Testis (tissue), 3 donors: Measurements from ENCODE around the gene CEACAM16. TPM values are rescaled to one million over a fixed set of nuclear protein-coding genes. Genes with fewer than 3 reads are reported as not detected.

Experiments used
- DNase-seq: peaks from one replicate; pipeline ENCODE4 v3.0.0-alpha.2; 2019
- H3K27ac ChIP-seq, 2 donors: fragments of 200-600 bp; sonication (generic); one replicate each; pipeline ENCODE4 v1.5.1; 2019
- H3K27me3 ChIP-seq: fragments of 200-600 bp; sonication (generic); one replicate; pipeline ENCODE4 v1.5.1; 2019
- H3K36me3 ChIP-seq: fragments of 200-600 bp; sonication (generic); one replicate; pipeline ENCODE4 v1.5.1; 2017; ENCODE audit warnings: low read depth; ENCODE audit errors: missing control alignments
- H3K4me1 ChIP-seq: fragments of 200-600 bp; sonication (generic); one replicate; pipeline ENCODE4 v1.5.1; 2019
- H3K4me3 ChIP-seq, 2 donors: fragments of 200-600 bp; sonication (generic); one replicate each; pipeline ENCODE4 v1.5.1; 2017 to 2019
- H3K9me3 ChIP-seq: fragments of 200-600 bp; sonication (generic); one replicate; pipeline ENCODE4 v1.5.1; 2017
- POLR2A ChIP-seq: fragments of 450-650 bp; IDR thresholded peaks from one replicate; pipeline ENCODE4 v1.6.1; 2017; ENCODE audit warnings: antibody characterized with exemption, mild to moderate bottlenecking, moderate library complexity
- WGBS, 2 donors: methylation state at CpG; one replicate each; pipeline ENCODE4 v1.1.5; 2018; 5-methylcytosine and 5-hydroxymethylcytosine counted together
- intact Hi-C: fragments of 100-400 bp; cut with DNase I; formaldehyde crosslinking; loops from one replicate; pipeline ENCODE4 v1.15.1; 2023; ENCODE audit warnings: low total_unique reads
- polyA plus RNA-seq: library from polyadenylated mRNA; stranded (reverse); fragments of 350-450 nt; fragmentation: Illumina TruSeq; extraction: RNeasy Lipid Tissue Mini Kit (QIAGEN cat#74804); gene quantifications from one replicate; pipeline ENCODE4 v1.2.3, GENCODE V29; 2014; ENCODE audit warnings: low read depth, low replicate concordance; ENCODE audit not compliant: insufficient read depth
- total RNA-seq, 2 donors: library from RNA; depleted of rRNA; stranded (reverse); fragments of >200 nt; gene quantifications; one replicate each; pipeline ENCODE4 v1.2.3, GENCODE V29; 2016
- TF ChIP-seq, protein P1 (sequence below), 3 experiments: fragments of 450-650 bp in 2 of 3; fragments of 200-600 bp in 1 of 3; sonication (generic) in 1 of 3; IDR thresholded peaks; one replicate each; pipeline ENCODE4 v1.5.1; 2016 to 2019; ENCODE audit warnings: antibody characterized with exemption in 3 of 3, mild to moderate bottlenecking in 2 of 3, moderate library complexity in 1 of 3

The CEACAM16 gene
- total and polyA plus RNA-seq, 3 donors from 2014 or later: 0.50 TPM; not detected in 2

DNA sequence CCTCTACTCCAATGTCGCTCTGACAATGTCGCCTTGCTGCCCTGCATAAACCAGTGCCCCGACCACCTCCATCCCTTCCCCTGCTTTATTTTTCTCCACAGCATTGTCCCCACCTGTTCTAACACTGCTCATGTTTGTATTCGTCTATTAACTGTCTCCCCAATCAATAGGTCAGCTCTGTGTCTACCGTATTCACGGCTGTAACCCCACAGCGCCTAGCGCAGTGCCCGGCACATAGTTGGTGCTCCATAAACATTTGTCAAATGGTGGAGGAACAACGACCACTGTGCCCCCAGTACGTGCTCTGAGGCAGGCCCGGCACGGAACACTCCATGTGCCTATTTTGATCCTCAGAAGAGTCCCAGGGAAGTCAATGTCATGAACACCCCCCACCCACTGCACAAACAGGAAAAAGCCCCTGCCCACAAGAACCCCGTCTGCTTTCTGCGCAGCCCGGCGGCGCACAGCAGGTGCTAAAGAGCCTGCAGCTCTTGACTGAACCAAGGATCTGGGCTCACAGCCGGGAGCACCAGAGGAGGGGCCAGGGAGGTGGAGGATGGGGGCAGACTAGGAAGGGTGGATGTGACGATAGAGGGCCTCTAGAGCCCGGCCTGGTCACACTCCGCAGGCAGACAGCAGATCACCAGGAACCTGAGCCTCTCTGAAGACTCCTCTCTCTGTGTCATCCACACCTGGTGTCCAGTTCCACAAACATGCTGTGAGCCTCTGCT, 1.8 kb upstream of the CEACAM16 start:
- Histone ChIP-seq H3K4me3 (no peak overlapping the region), H3K36me3 (no peaks in the 10 kb centered on the region), H3K27ac (no peak overlapping the region), H3K4me1 (no peaks in the 10 kb centered on the region), H3K9me3 (no peaks in the 10 kb centered on the region), H3K27me3 (no peaks in the 10 kb centered on the region)
- intact Hi-C loops: no loop called here
- no peak for TF ChIP-seq POLR2A
- TF ChIP-seq, protein P1, sequence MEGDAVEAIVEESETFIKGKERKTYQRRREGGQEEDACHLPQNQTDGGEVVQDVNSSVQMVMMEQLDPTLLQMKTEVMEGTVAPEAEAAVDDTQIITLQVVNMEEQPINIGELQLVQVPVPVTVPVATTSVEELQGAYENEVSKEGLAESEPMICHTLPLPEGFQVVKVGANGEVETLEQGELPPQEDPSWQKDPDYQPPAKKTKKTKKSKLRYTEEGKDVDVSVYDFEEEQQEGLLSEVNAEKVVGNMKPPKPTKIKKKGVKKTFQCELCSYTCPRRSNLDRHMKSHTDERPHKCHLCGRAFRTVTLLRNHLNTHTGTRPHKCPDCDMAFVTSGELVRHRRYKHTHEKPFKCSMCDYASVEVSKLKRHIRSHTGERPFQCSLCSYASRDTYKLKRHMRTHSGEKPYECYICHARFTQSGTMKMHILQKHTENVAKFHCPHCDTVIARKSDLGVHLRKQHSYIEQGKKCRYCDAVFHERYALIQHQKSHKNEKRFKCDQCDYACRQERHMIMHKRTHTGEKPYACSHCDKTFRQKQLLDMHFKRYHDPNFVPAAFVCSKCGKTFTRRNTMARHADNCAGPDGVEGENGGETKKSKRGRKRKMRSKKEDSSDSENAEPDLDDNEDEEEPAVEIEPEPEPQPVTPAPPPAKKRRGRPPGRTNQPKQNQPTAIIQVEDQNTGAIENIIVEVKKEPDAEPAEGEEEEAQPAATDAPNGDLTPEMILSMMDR (IDR thresholded peaks at IDR 0.05): no peak
- 73 to 76% methylated on average over 22 of the region's 22 CpGs for WGBS, 2 donors
- DNase-seq: no peak

DNA sequence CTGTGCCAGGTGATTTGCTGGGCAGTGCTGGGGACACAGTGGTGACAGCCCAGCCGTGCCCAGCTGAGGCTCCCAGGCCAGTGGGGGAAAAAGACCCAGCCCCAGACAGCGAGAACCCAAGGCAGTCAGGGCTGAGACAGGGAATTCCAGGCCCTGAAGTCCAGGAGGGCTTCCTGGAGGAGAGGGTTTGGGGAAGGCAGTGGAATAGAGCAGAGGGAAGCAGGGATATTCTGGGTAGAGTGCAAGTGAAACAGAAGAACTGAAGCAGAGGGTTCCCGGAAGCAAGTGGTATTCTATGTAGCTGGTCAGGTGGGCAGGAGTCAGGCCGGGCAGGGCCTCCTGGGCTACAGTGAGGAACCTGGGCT, 1.3 kb upstream of the CEACAM16 start:
- H3K9me3 ChIP-seq: no peaks in the 10 kb centered on the region
- no peak for DNase-seq
- H3K27ac ChIP-seq: no peak overlapping the region
- H3K27me3 ChIP-seq: no peaks in the 10 kb centered on the region
- TF ChIP-seq, protein P1 (IDR thresholded peaks at IDR 0.05): no peak
- TF ChIP-seq POLR2A: no peak
- intact Hi-C loops: no loop called here
- H3K4me3 ChIP-seq: no peak overlapping the region
- 97 to 98% methylated on average over 4 of the region's 4 CpGs for WGBS, 2 donors
- no peaks in the 10 kb centered on the region for H3K36me3 ChIP-seq
- H3K4me1 ChIP-seq: no peaks in the 10 kb centered on the region

DNA sequence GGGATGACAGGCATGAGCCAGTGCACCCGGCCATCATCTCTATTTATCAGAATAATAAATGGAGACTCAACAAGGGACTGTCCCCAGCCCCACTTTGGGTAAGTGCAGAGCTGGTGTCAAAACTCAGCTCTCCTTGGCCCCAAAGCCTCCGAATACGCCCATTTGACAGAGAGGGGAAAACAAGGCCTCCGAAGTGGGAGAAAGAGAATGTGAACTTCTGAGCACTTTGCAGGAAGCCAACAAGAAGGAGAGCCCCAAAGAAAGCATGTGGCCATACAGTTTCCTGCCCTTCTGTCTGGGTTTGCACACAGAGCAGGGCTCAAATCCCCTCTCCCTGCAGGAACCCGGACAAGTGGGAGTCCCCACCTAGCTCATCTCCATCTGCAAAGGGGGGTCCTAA, 1.6 kb downstream of the CEACAM16 start:
- WGBS, 2 donors: 94 to 100% methylated on average over 4 to 5 of the region's 5 CpGs
- DNase-seq: no peak
- Histone ChIP-seq H3K9me3 (no peaks in the 10 kb centered on the region), H3K27ac (no peak overlapping the region), H3K27me3 (no peaks in the 10 kb centered on the region), H3K36me3 (no peaks in the 10 kb centered on the region), H3K4me3 (no peak overlapping the region), H3K4me1 (no peaks in the 10 kb centered on the region)
- intact Hi-C loops: no loop called here
- TF ChIP-seq POLR2A: no peak
- TF ChIP-seq, protein P1 (IDR thresholded peaks at IDR 0.05): no peak

DNA sequence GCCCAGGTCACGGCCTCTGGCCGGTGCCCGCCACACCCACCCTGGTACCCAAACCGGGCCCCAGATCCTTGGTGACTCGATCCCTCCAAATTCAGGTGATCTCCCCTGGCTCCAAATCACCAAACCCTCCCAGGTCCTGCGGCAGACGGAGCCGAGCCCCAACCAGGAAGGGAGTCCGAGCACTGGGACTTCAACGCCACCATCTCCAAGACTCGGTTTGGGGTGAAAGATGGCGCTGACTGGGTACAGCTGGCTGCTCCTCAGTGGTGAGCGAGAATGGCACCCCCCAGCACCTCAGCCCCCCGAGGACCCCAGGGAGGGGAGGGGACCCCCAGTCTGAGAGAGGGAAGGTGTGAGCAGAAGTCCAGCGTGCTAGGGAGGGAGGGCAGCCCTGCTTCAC, 2.3 kb downstream of the CEACAM16 start:
- no peak for DNase-seq
- H3K9me3 ChIP-seq: no peaks in the 10 kb centered on the region
- no peak for TF ChIP-seq POLR2A
- TF ChIP-seq, protein P1 (IDR thresholded peaks at IDR 0.05): no peak
- no peaks in the 10 kb centered on the region for H3K36me3 ChIP-seq
- intact Hi-C loops: no loop called here
- WGBS, 2 donors: 88 to 91% methylated on average over 11 to 15 of the region's 15 CpGs
- H3K4me3 ChIP-seq: no peak overlapping the region
- no peak overlapping the region for H3K27ac ChIP-seq
- H3K4me1 ChIP-seq: no peaks in the 10 kb centered on the region
- no peaks in the 10 kb centered on the region for H3K27me3 ChIP-seq
